ENCODE data around the gene AKAP11.

The AKAP11 gene

DNA sequence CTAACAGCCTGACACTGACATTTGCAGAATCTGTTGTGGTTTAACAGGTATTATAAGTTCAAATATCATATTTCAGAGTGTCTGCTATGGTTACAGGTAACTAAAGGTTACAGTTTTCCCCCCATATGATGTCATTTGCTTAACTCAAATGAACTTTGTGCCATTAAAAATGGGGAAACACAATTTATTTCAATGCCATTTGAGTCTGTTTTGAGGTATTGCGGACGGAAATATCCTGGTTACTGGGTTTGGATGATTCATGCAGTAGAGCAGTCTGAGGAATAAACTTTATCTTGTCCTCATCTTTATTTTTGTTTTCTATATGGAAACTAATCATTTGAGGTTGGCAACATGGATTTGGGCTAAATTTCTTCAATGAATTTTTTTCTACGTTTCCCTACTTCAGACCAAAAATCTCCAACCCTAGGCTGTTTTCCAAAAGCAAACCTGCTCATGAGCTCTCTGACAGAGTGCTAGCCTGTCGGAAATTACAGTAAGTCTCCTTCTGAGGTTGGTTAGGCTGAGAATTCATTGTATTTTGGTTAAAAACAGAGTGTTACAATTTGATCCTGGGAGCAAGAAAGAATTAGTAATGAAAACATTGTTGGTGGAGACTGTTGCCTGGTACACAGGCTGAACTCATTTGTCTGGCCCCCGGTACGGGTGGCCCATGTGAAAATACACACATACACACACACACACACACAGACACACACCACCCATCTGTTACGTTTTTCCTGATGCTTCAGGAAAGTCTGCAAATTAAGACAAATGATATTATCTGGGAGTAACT, 66.1 kb downstream of the AKAP11 start:
- no peak for DNase-seq

DNA sequence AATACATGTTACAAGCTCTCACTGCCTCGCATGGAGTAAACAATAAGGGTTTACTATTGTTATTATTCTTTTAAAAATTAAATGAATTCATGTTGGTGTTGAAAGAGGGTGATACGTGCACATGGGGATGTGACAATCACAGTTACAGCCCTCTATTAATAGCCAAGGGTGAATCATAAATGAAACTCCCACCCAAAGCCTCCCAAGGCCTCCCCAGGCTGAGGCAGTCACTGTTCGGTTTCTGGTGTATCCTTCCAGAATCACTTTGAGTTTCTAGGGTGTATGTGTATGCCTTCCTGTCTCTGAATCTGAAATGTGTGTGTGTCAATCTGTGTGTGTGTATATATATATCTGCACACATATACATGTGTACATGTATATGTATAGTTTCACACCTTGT, 73.4 kb downstream of the AKAP11 start:
- no peak for DNase-seq

DNA sequence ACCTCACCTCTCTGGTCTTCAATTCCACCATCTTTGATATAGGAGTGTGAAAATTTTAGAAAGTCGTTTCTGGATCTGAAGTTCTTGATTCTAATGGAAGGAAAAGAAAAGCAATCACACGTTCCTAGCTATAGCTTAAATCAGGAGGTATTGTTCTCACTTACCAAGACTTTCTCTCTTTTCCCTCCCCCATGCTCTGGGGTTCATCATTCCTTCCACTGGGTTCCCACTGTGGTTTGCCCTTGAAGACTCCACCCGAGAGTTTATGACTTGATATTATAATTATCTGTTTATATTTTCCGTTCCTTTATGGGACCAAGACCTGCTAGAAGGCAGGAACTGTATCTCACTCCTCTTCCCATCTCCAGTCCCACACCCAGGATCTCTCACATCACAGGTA, 76.6 kb downstream of the AKAP11 start:
- no peak for DNase-seq

- DNase-seq, result no peak
Measured at GRCh38 chr13:42350141-42350540, 78.2 kb downstream of the AKAP11 start.

DNA sequence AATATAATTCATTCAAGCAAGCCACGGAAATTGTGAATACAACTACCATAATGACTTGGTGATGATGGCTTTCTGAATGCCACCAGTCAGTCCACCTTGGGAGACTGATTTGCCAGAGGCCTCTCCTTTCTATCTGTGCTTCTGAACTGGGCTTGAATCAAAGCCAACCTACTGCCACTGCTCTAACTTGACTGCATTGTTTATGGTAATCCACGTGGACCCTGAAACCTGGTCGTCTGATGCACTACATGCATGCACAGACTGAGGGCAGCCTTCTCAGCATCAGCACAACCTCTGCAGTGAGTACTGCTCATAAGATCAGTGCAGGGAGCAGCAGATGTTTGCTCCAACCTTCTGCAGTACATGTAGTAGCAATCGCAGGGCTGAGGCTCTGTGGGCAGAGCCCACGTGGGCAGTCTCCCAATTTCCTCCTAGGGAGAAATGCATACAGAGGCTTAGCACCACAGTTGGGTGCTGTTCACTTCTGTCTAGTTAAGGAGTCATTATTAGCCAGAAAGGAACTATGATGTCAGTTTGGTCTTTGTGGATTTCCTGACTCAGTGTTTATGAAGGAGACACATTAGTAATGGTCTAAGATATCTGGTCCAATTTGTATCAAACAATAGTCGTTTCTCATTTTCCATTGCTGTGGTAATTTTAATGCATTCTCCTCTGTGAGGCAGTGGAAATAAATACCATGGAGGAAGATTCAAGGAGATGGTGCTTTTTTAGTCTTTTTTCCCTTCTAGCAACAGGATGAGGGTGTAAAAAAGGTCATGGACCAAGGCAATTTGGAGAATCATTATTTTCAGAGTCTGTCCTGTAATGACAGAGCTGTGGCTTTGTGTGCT, 82.5 kb downstream of the AKAP11 start:
- DNase-seq, result peak; percentile 17 to 46

DNA sequence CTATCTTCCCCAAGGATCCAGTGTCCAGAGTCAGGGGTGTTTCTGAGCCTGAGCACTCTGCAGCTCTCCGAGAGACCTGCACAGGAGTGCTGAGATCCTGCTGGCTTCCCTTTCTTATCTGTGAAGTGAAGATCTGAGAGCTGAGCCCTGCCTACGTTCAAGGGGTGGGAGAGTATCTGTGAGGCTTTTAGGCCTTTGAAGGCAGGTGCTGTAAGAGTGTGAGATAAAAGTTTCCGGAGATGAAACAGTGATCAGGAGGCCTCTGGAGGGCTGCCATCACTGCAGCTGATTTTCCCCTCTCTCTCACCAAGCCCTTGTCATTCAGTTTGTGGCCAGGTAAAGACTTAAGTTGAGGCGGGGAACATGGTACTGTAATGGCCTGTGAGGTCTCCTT, 83.1 kb downstream of the AKAP11 start:
- DNase-seq, result peak; percentile 44 to 55

- DNase-seq, result no peak
Measured at GRCh38 chr13:42355491-42356183, 83.7 kb downstream of the AKAP11 start.

- DNase-seq, result no peak
Measured at GRCh38 chr13:42356184-42356575, 84.2 kb downstream of the AKAP11 start.

- no peak for DNase-seq
Measured at GRCh38 chr13:42360046-42360574, 88.2 kb downstream of the AKAP11 start.

- no peak for DNase-seq
Measured at GRCh38 chr13:42361701-42362100, 89.7 kb downstream of the AKAP11 start.

- no peak for DNase-seq
Measured at GRCh38 chr13:42363941-42364612, 92.1 kb downstream of the AKAP11 start.

DNA sequence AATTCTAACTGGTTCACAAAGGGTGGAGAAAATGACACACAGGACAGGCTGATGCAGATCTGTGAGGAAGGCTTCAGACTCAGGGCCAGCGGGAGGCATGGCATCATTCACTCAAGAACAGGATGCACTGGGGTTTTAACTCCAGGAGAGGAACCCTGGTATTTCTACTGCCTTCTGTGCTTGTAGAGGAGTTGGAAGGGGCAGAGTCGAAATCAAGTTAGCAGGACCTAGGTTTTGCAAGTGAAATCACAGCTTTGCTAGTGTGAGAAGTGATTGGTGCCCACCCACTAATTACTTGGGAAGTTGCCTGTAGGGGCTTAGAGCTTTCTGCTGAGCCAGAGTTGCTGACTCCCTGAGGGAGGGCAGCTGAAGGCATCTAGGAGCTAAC, 92.7 kb downstream of the AKAP11 start:
- DNase-seq, result no peak

GRCh38 chr13:42367831-42368230, 95.9 kb downstream of the AKAP11 start:
- DNase-seq, result no peak

DNA sequence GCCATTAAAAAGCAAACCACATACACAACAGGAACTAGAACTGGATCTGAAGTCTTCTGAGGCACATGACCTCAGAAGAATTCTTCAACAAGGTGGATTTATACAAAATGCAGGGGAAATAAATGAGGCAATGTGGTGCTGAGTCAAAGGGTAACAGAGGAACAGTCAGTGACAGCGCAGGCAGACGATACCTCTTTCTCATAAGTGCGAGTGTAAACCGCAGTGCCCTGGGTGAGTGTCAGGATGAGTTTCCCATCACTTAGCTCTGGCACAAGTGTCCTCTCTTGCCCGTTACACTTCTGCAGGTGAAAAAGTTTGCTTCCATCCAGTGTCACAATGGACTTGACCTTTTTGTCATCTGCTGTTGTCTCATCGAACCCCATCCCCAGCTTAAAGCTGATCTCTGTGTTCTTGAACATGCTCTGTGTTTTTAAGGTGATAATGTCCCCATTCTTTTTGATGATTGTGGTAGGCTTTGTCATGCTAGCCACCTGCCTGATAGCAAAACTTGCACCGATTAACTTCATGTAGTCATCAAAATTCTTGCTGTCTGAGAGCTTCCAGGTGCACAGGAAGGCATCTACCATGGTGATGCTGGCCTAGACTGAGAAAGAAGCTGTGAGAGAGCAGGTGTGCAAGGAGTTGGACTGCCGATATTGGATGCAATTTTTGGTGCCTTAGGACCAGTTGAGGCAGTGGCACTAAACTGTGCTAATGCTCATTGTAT, 97.3 kb downstream of the AKAP11 start:
- DNase-seq, result no peak

DNA sequence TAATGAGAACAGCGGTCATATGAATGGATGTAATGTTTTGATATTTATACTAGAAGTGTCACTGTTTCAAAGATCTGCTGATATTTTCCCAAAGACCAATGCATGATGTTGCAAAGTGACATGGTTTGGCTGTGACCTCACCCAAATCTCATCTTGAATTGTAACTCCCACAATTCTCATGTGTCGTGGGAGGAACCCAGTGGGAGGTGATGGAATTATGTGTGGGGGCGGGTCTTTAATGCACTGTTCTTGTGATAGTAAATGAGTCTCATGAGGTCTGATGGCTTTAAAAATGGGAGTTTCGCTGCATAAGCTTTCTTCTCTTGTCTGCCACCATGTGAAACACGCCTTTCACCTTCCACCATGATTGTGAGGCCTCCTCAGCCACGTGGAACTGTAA, 98.3 kb downstream of the AKAP11 start:
- no peak for DNase-seq

Data from CD4-positive, alpha-beta T cell treated with Interleukin-1 beta for 1 hour (primary cell).